Retinal pigment epithelial cell (primary cell): ENCODE results near the gene WNT5B.

Experiments used
- DNase-seq: peaks from one replicate; pipeline ENCODE4 v3.0.0-alpha.2; 2010; ENCODE audit warnings: low read depth
- H3K4me3 ChIP-seq: 2 replicates; pipeline ENCODE4 v1.5.1; 2011; ENCODE audit warnings: mild to moderate bottlenecking, low read length, control low read depth, moderate library complexity
- TF ChIP-seq, protein P1 (sequence below): conservative IDR thresholded peaks from 2 replicates; pipeline ENCODE4 v1.5.1; 2011; ENCODE audit warnings: low read depth, low read length, control low read depth, inconsistent platforms

WNT5B gene

DNA sequence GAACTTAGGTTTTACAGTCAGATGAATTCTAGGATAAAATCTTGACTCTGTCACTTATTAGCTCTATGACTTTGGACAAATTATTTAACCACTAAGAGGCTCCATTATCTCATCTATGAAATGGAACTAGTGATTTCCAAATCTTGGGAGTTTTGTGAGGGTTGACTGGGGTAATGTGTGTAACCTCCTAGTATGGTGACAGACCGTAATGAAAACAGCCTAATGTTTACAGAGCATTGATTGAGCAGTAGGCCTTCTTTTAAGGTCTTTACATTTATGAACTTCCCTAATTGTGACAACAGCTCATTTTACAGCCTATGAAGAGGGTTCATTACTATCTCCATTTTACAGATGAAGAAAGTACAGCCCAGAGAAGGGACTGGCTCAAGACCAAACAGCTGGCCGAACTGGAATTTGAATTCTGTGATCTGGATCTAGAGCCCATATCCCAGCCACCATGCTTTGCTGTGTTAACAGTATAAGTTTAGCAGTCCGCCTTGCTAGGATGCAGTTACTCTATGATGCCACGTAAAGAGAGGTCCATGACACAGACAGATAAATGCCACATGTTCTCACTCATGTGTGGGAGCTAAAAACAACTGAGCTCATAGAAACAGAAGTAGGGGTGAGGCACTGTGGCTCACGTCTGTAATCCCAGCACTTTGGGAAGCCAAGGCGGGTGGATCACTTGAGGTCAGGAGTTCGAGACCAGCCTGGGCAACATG, 25.6 kb upstream of the WNT5B start:
- TF ChIP-seq, protein P1, sequence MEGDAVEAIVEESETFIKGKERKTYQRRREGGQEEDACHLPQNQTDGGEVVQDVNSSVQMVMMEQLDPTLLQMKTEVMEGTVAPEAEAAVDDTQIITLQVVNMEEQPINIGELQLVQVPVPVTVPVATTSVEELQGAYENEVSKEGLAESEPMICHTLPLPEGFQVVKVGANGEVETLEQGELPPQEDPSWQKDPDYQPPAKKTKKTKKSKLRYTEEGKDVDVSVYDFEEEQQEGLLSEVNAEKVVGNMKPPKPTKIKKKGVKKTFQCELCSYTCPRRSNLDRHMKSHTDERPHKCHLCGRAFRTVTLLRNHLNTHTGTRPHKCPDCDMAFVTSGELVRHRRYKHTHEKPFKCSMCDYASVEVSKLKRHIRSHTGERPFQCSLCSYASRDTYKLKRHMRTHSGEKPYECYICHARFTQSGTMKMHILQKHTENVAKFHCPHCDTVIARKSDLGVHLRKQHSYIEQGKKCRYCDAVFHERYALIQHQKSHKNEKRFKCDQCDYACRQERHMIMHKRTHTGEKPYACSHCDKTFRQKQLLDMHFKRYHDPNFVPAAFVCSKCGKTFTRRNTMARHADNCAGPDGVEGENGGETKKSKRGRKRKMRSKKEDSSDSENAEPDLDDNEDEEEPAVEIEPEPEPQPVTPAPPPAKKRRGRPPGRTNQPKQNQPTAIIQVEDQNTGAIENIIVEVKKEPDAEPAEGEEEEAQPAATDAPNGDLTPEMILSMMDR, result no peak
- H3K4me3 ChIP-seq, result no peak overlapping the region
- no peak for DNase-seq

DNA sequence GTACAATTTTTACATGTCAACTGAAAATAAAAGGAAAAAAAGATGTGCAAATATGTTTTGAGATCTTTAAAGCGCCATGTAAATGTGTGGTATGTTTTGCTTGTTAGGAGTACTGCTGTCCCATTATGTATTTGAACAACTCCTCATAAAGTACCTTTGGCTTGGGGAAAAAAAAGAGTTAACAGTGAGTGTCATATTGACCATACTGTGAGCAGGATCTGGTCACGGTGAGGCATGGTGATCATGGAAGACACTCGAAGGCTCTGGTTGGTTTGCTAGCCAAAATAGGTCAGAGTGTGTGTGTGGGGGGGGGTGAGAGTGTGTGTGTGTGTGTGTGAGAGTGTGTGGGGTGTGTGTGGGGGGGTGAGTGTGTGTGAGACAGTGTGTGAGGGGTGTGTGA, 24.6 kb upstream of the WNT5B start:
- no peak overlapping the region for H3K4me3 ChIP-seq
- TF ChIP-seq, protein P1, result no peak
- no peak for DNase-seq

DNA sequence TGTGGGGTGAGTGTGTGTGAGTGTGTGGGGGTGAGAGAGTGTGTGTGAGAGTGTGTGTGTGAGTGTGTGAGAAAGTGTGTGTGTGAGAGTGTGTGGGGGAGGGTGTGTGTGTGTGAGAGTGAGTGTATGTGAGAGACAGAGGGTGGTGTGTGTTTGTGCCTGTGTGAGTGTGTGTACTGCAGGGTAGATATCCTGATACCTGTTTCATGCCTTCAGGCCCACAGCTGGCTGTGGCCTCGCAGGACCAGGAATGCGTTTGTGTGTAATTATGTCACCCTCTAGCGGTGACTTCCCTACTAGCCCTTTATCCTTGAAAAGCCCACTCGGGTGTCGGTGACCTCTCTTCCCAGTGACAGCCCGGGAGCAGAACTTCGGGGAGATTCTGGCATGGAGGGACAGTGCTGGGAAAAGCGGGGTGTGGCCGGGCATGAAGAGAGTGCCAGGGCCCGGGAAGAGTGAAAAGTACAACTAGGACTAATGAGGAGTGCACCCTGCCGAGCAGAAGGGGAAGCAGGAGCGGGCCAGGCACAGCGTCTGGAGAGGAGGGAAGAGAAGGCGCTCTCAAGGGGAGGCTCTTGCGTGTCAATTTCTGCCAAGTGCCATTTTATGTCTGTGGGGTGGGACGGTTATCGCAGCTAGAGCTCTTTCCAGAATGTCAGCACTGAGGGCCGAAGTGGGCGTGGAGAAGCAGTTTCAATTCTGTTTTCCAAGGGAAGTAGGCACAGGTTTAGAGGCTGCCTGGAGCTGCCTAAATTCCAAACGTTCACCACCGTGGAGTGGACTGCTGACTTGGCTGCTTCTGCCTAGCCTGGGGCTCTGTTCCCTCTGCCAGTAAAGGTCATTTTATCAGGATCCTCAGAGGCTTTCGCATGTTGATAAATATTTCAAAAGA, 23.7 kb upstream of the WNT5B start:
- TF ChIP-seq, protein P1, result peak; percentile 79
- peak overlapping the region; percentile 52 for H3K4me3 ChIP-seq
- DNase-seq, result no peak

DNA sequence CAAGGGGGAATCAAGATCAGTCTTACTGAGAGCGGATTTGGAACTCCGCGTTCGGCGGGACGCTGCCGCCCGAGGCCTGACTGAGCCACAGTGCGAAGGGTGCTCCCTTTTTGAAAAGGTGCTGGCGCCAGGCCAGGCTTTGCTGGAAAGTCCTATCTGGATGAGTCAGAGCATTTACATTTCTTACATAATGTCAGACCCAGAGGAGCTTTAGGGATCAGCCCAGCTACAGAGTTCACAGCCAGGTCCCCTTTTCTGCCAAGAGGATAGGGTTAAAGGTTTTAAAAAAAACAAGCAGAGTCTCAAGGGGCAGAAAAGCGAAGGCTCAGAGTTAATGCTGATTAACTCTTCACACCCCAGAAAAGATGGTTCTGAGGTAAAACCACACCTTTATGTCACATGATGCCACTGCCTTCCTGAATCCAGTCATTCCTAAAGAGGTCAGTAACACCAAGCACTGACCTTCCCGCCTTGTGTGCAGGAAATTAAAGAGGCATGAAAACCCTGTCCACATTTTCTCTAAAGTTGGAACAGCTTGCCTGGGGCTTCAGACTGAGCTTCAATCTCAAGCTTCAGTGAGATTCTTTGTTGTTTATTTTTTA, 22.9 kb upstream of the WNT5B start:
- TF ChIP-seq, protein P1, result no peak
- DNase-seq, result peak; percentile 72
- peak overlapping the region; percentile 52 for H3K4me3 ChIP-seq

DNA sequence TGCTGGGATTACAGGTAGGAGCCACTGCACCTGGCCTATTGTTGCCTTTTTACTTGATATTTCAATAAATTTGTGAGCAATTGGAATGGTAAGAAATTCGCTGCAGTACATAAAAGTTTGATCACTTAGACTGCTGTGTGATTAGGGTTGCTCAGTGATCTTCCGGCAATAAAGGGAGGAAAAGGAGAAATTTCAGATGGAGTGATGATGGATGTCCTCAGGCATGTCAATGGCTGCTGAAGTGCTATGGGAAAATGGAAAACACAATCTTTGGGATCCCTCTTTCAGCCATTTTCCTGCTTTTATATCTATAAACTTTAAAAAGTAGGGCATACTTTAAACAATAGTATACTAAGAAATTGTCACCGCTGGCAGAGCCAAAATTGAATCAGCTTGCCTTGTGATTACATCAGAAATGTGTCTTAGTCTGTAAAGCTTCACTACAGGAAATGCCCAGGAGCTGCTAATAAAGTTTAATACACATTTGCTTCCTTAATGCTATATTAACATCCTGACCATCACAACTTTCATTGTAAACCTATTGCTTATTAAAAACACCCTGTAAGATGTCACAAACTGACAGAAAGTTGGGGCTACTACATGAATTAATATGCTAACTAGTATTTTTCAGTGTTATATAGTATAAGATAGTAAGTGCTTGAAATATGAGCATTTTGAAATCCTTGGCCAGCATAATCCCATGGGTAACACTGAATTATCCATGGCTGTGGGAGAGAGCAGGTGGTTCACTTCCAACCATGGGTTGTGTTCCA, 20.9 kb upstream of the WNT5B start:
- TF ChIP-seq, protein P1, result no peak
- H3K4me3 ChIP-seq, result no peak overlapping the region
- no peak for DNase-seq

DNA sequence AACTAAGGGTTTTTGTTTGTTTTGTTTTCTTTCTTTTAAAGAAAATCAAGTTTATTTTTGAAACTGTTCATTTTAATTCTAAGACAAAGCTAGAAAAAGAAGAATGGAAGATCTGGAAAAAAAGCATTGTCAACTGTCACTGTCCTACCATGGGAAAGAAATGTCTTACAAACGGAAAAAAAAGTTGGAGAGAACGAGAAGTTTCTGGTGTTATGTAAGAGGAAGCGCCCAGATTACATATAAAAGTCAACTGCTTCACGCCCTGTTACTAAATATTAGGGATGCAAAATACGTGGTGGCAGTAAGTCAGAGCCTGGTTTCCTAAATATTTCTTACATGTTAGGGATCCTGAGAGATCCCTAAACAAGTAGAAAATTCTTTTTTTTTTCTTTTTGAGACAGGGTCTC, 20.3 kb upstream of the WNT5B start:
- H3K4me3 ChIP-seq, result no peak overlapping the region
- DNase-seq, result no peak
- TF ChIP-seq, protein P1, result no peak
